ENCODE measurements around the gene LYVE1. TPM values are rescaled to one million over a fixed set of nuclear protein-coding genes. Genes with fewer than 3 reads are reported as not detected.

LYVE1 gene
- total RNA-seq, 6 donors from 2014 or later, result 5.2 to 105 (median 24.6) TPM

GRCh38 chr11:10524471-10524870 is 44.0 kb downstream of the LYVE1 start:
- WGBS, 2 donors, result 48 to 68% methylated on average over 1 of the region's 1 CpG
- H3K4me1 ChIP-seq, result peaks cover 5 to 19% (median 11%) of the 10 kb centered on the region in 4 donors
- peaks cover 3 to 67% (median 7%) of the 10 kb centered on the region in 4 donors for H3K36me3 ChIP-seq
- H3K4me3 ChIP-seq, result no peak overlapping the region
- H3K27ac ChIP-seq, result peak overlapping the region in 2 of 4 donors; percentile 60
- H3K27me3 ChIP-seq, result no peaks in the 10 kb centered on the region
- H3K9me3 ChIP-seq, result no peaks in the 10 kb centered on the region
- no peak for DNase-seq
- ATAC-seq (ENCODE audit: low FRiP score in 2 of 2), result no peak
- TF ChIP-seq POLR2A (IDR thresholded peaks at IDR 0.05) (no peak), POLR2AphosphoS5 (IDR thresholded peaks at IDR 0.05) (no peak), EP300 (IDR thresholded peaks at IDR 0.05) (peak in 1 of 4 donors; percentile 34), CTCF (IDR thresholded peaks at IDR 0.05) (no peak)

- TF ChIP-seq POLR2A (IDR thresholded peaks at IDR 0.05) (no peak), CTCF (IDR thresholded peaks at IDR 0.05) (no peak), POLR2AphosphoS5 (IDR thresholded peaks at IDR 0.05) (no peak)
- Histone ChIP-seq H3K36me3 (peaks cover 3 to 65% (median 6%) of the 10 kb centered on the region in 4 donors), H3K27ac (peak overlapping the region in 2 of 4 donors; percentile 7 to 50), H3K4me1 (peaks cover 5 to 19% (median 11%) of the 10 kb centered on the region in 4 donors), H3K9me3 (no peaks in the 10 kb centered on the region), H3K4me3 (no peak overlapping the region), H3K27me3 (no peaks in the 10 kb centered on the region)
- 51 to 77% methylated on average over 2 of the region's 2 CpGs for WGBS, 2 donors
- ATAC-seq (ENCODE audit: low FRiP score in 2 of 2) (no peak), DNase-seq (no peak)
Observed at GRCh38 chr11:10522921-10523320, 45.5 kb downstream of the LYVE1 start.

- peak overlapping the region in 3 of 4 donors; percentile 20 to 76 (median 36) for H3K27ac ChIP-seq
- 55 to 72% methylated on average over 1 of the region's 1 CpG for WGBS, 2 donors
- H3K27me3 ChIP-seq, result no peaks in the 10 kb centered on the region
- TF ChIP-seq CTCF (IDR thresholded peaks at IDR 0.05) (no peak), POLR2AphosphoS5 (IDR thresholded peaks at IDR 0.05) (no peak), EP300 (IDR thresholded peaks at IDR 0.05) (no peak), POLR2A (IDR thresholded peaks at IDR 0.05) (no peak)
- ATAC-seq (ENCODE audit: low FRiP score in 2 of 2) (no peak), DNase-seq (no peak)
- peaks cover under 1 to 61% (median 6%) of the 10 kb centered on the region in 4 donors for H3K36me3 ChIP-seq
- no peaks in the 10 kb centered on the region for H3K9me3 ChIP-seq
- H3K4me1 ChIP-seq, result peaks cover 5 to 19% (median 11%) of the 10 kb centered on the region in 4 donors
- no peak overlapping the region for H3K4me3 ChIP-seq
Observed at GRCh38 chr11:10522276-10522675, 46.2 kb downstream of the LYVE1 start.

- no peak for DNase-seq
- Histone ChIP-seq H3K4me1 (peaks cover 5 to 19% (median 11%) of the 10 kb centered on the region in 4 donors), H3K4me3 (no peak overlapping the region), H3K27ac (no peak overlapping the region), H3K36me3 (peaks cover 0 to 57% (median 6%) of the 10 kb centered on the region in 4 donors), H3K9me3 (no peaks in the 10 kb centered on the region), H3K27me3 (no peaks in the 10 kb centered on the region)
- TF ChIP-seq POLR2A (IDR thresholded peaks at IDR 0.05), result no peak
- WGBS, 2 donors, result 93% methylated on average over 2 of the region's 2 CpGs
- ATAC-seq (ENCODE audit: low FRiP score in 2 of 2), result no peak
Observed at GRCh38 chr11:10520562-10520961, 47.9 kb downstream of the LYVE1 start.

GRCh38 chr11:10519630-10520029 is 48.8 kb downstream of the LYVE1 start:
- Histone ChIP-seq H3K36me3 (peaks cover 0 to 50% (median 6%) of the 10 kb centered on the region in 4 donors), H3K4me1 (peaks cover 5 to 15% (median 9%) of the 10 kb centered on the region in 4 donors), H3K27ac (no peak overlapping the region), H3K4me3 (no peak overlapping the region), H3K27me3 (no peaks in the 10 kb centered on the region), H3K9me3 (no peaks in the 10 kb centered on the region)
- DNase-seq (no peak), ATAC-seq (ENCODE audit: low FRiP score in 2 of 2) (no peak)
- WGBS, 2 donors, result 96 to 100% methylated on average over 2 of the region's 2 CpGs
- TF ChIP-seq EP300 (IDR thresholded peaks at IDR 0.05), result no peak
- no peak for TF ChIP-seq CTCF (IDR thresholded peaks at IDR 0.05)
- no peak for TF ChIP-seq POLR2A (IDR thresholded peaks at IDR 0.05)
- TF ChIP-seq POLR2AphosphoS5 (IDR thresholded peaks at IDR 0.05), result no peak
